GM19193 (cell line): ENCODE data around the gene OLIG3.

ENCODE experiments used
- POLR2A ChIP-seq: IDR thresholded peaks from 4 replicates; pipeline ENCODE4 v1.6.1; 2011; ENCODE audit not compliant: insufficient read depth, insufficient read length; ENCODE audit errors: extremely low read depth

Gene OLIG3

GRCh38 chr6:137494281-137494987 lies at the start of gene OLIG3:
OLIG3 (minus strand) TSS chr6:137494394; CDS start chr6:137494170, 224 bp downstream.
- TF ChIP-seq POLR2A = no peak

- TF ChIP-seq POLR2A = no peak
Observed at GRCh38 chr6:137543114-137543513, 48.9 kb upstream of the OLIG3 start.

- no peak for TF ChIP-seq POLR2A
Observed at GRCh38 chr6:137542713-137543112, 48.5 kb upstream of the OLIG3 start.

DNA sequence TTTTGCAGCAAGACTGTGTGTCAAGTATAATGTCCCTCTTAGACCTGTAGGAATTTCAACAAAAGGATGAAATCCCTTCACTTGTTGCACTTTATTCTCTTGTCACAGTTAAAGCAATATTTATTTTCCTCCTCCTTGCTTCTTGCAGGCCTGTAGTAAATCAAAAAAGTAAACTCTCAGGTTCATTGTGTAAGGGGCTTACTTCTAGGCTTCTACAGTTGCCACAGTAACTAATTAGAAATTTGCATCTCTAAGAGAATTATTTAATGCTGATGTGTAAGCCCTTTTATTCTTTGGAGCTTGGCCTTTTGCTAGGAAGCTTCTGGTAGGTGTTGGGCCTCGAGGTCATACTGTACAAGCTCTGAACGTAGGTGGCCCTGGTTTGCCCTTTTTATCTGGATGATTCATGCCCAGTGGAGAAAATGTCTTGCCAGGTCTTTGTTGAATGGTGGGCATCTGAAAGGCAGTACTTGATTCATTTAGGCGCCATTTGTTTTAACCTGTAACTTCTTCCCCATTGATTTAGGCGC lies 47.4 kb upstream of the OLIG3 start:
- TF ChIP-seq POLR2A = no peak

DNA sequence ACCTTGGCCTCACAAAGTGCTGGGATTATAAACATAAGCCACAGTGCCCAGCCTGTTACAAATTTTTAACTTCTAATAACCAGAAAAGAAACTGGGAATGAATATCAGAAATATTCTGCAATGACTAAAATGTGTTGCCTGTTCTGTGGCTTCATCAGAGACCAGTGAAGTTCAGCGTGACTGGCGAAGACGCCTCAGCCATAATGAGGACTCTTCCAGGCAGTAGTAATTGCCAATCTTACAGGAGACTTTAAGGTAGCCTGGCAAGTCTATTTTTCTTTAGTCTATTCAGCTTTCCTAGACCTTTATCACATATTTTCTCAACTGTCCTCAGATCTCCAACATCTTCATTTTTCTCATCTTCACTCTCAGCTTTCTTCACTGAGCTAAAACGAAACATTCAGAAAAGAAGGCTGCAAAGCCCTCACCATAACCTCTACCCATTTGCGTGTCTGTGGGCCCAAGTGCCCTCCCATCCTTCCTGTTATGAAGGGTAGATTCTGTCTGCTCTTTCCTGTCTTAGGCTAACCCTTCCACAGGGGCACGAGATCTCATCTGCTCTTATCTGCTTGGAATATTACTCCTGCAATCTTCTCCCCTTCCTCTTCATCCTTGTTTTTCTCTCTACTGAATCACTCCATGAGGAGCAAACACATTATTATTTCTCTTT lies 42.0 kb upstream of the OLIG3 start:
- no peak for TF ChIP-seq POLR2A

DNA sequence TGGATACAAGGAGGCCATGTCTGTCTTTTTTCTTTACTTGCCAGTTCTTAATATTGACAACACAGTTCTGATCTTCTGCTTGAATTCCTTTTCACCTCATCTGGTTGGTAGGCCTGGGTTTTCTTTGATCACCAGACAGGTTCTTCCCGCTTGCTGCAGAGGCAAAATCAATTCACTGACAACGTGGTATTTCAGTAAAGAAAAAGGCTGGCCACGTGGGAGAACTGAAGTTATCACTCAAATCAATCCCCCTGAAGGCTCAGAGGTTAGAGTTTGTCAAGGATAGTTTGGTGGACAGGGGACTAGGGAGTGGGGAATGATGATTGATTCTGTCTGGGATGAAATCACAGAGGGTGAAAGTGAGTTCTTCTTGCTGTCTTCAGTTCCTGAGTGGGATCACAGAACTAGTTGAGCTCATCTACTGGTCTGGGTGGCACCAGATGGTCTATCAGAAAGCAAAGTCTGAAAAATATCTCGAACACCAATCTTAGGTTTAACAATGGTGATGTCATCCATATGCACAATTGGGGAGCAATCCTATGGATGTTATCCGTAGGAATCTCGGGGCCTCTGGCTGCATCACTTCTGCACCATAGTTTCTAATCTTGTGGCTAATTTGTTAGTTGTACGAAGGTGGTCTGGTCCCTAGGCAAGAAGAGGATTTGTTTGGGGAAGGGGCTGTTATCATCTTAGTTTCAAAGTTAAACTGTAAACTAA lies 37.3 kb upstream of the OLIG3 start:
- no peak for TF ChIP-seq POLR2A

- TF ChIP-seq POLR2A = no peak
Observed at GRCh38 chr6:137530404-137530803, 36.2 kb upstream of the OLIG3 start.

GRCh38 chr6:137522831-137523230 lies 28.6 kb upstream of the OLIG3 start:
- TF ChIP-seq POLR2A = no peak

DNA sequence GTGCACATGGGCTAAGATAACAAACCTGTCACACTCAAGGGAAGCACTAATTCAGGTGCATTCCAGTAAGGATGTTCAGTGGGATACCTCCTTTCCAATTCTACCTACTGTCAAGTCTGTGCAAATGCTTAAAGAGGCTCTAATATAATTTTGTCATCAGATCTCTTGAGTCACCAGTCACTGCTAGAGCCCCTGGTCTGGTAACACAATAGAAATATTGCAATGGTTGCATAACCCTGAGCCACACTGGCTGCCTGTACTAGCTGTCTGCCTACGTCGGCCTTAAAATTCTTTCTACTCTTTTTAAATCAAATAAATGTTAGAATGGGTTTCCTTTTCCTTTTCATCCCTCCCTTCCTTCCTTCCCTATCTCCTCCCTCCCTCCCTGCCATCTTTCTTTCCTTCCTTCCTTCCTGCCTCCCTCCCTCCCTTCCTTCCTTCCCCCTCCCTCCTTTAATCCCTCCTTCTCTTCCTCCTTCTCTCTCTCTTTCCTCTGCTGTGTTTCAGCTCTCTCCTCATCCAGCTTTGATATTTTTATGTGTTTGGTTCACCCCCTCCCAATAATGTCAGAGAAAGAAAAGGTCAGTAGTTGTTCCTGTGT lies 28.1 kb upstream of the OLIG3 start:
- TF ChIP-seq POLR2A = no peak

- TF ChIP-seq POLR2A = no peak
Observed at GRCh38 chr6:137520520-137520919, 26.3 kb upstream of the OLIG3 start.

- TF ChIP-seq POLR2A = no peak
Observed at GRCh38 chr6:137519629-137520176, 25.5 kb upstream of the OLIG3 start.

DNA sequence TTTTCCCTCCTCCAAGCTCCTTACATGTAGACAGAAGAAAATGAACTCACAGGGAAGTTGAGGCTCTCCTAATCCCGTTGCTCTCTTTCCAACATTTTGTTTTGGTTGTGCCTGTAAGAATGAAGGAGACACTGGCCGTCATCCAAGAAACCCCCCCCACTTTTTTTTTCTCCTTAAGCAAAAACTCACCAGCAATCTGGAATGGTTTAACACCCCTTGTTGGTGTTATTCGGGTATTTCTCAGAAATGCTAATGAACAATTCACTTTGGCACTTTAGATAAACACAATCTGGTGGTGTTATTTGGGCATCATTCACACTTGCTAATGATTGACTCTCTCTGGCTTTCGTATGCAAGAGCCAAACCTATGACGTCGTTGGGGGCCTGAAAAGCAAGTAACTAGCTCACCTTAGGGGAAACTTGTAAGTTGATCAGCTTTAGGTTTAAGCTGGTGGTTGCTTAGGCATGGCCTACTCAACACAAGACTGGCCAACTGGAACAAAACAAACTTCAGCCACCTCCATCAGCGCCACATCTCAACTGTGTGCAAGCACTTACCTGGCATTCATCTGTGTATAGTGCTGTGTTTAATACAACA lies 24.3 kb upstream of the OLIG3 start:
- no peak for TF ChIP-seq POLR2A

- TF ChIP-seq POLR2A = no peak
Observed at GRCh38 chr6:137514418-137514817, 20.2 kb upstream of the OLIG3 start.
